ENCODE data around the gene ATP1B1. TPM values are rescaled to one million over a fixed set of nuclear protein-coding genes. Genes with fewer than 3 reads are reported as not detected.

ATP1B1 gene
- total RNA-seq, 1 donor from 2014 or later = 76.4 TPM

DNA sequence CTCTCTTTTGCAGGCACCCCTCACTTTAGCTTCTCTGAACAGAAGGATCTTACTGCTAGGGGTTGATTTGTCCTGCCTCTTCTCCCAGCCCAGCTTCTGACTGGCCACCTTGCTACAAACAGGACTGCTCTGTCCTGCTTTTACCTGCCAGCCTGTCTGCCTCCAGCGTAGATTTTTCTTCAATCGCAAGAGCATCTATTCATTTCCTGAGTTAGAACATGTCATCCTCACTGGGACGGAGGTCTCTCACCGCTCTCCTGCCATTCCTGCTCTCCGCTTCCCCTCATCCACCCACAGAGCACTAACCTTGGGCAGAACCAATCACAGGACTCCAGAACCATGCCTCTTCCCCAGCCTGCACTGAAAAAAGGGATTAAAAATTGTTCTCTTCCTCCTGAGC lies 3.5 kb upstream of the ATP1B1 start:
- H3K4me1 Mint-ChIP-seq = peaks cover 16% of the 10 kb centered on the region
- TF ChIP-seq CTCF (IDR thresholded peaks at IDR 0.05; ENCODE audit: unreplicated experiment) = no peak

GRCh38 chr1:169103480-169103893 lies 3.0 kb upstream of the ATP1B1 start:
- no peak for DNase-seq (ENCODE audit: low spot score in 2 of 2, unreplicated experiment in 2 of 2)
- Mint-ChIP-seq H3K9me3 (no peaks in the 10 kb centered on the region), H3K27ac (no peak overlapping the region), H3K27me3 (ENCODE audit: low read depth) (no peaks in the 10 kb centered on the region), H3K4me1 (peaks cover 21% of the 10 kb centered on the region), H3K4me3 (no peak overlapping the region), H3K36me3 (no peaks in the 10 kb centered on the region)
- no peak for TF ChIP-seq CTCF (IDR thresholded peaks at IDR 0.05; ENCODE audit: unreplicated experiment)

More for the DNA sequence above, 3.5 kb upstream of the ATP1B1 start:
- no peaks in the 10 kb centered on the region for H3K27me3 Mint-ChIP-seq (ENCODE audit: low read depth)
- no peak for DNase-seq (ENCODE audit: low spot score in 2 of 2, unreplicated experiment in 2 of 2)
- no peaks in the 10 kb centered on the region for H3K9me3 Mint-ChIP-seq
- no peaks in the 10 kb centered on the region for H3K36me3 Mint-ChIP-seq
- no peak overlapping the region for H3K4me3 Mint-ChIP-seq
- no peak overlapping the region for H3K27ac Mint-ChIP-seq

DNA sequence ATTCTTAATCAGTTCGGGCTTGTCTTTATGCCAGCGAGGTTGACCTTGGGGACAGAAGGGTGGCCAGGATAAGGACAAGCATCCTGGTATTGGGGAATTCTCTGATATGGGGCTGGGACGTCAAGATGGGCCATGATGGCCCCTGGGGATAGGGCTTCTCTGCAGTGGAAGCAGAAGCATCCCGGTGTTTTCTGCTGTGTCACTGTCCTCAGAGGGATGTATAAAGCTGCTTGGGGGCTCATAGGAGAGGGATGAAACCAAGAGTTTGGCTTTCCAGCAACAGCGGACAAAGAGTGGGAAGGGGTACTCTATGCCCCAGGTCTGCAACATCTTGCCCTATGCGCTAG lies 1.4 kb upstream of the ATP1B1 start:
- TF ChIP-seq CTCF (IDR thresholded peaks at IDR 0.05; ENCODE audit: unreplicated experiment) = no peak
- no peaks in the 10 kb centered on the region for H3K27me3 Mint-ChIP-seq (ENCODE audit: low read depth)
- peak overlapping the region; percentile 72 for H3K4me3 Mint-ChIP-seq
- no peak overlapping the region for H3K27ac Mint-ChIP-seq
- H3K36me3 Mint-ChIP-seq = no peaks in the 10 kb centered on the region
- no peaks in the 10 kb centered on the region for H3K9me3 Mint-ChIP-seq
- DNase-seq (ENCODE audit: low spot score in 2 of 2, unreplicated experiment in 2 of 2) = no peak
- peaks cover 36% of the 10 kb centered on the region for H3K4me1 Mint-ChIP-seq

GRCh38 chr1:169105434-169106094 lies 926 bp upstream of the ATP1B1 start:
- peak in 1 of 2 experiments; percentile 43 for DNase-seq (ENCODE audit: low spot score in 2 of 2, unreplicated experiment in 2 of 2)
- Mint-ChIP-seq H3K4me1 (peaks cover 41% of the 10 kb centered on the region), H3K36me3 (no peaks in the 10 kb centered on the region), H3K27ac (peak overlapping the region; percentile 70), H3K9me3 (no peaks in the 10 kb centered on the region), H3K27me3 (ENCODE audit: low read depth) (no peaks in the 10 kb centered on the region), H3K4me3 (peak overlapping the region; percentile 72)
- TF ChIP-seq CTCF (IDR thresholded peaks at IDR 0.05; ENCODE audit: unreplicated experiment) = no peak

DNA sequence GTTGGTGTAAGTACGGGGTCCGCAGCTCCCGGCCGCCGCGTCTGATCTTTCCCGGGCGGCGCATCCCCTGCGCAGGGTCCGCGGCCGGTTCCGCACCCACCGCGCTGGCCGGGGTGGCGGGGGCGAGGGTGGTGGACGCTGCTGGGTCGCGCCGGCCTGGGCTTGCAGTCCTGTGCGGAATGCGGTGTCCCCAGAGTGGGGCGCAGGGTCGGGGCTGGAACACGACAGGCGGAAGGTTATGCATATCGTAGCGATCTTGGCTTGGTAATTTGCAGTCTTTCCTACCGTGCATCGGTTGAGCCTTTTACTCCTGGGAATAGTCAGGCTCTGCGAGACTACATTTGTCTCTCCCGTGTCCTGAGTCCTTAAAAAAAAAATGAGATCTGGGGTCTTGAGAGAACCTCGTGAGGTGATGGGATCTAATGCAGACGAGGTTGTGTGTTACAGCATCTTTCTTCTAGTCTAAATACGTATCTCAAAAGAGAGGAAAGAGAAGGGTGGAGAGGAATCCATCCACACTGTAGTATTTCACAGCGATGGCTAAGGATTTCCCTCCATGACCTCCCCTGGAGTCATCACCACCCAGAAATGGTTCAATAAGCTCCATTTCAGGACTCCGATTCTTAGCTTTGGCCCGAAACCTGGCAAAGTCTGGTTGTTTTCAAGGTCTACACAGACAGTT lies 572 bp downstream of the ATP1B1 start:
- Mint-ChIP-seq H3K9me3 (no peaks in the 10 kb centered on the region), H3K4me1 (peaks cover 52% of the 10 kb centered on the region), H3K36me3 (peaks cover 1% of the 10 kb centered on the region), H3K27ac (peak overlapping the region; percentile 86), H3K4me3 (peak overlapping the region; percentile 84), H3K27me3 (ENCODE audit: low read depth) (no peaks in the 10 kb centered on the region)
- TF ChIP-seq CTCF (IDR thresholded peaks at IDR 0.05; ENCODE audit: unreplicated experiment) = no peak
- DNase-seq (ENCODE audit: low spot score in 2 of 2, unreplicated experiment in 2 of 2) = peak; percentile 25 to 48
